ENCODE measurements around the gene ACOT11.

The ACOT11 gene

DNA sequence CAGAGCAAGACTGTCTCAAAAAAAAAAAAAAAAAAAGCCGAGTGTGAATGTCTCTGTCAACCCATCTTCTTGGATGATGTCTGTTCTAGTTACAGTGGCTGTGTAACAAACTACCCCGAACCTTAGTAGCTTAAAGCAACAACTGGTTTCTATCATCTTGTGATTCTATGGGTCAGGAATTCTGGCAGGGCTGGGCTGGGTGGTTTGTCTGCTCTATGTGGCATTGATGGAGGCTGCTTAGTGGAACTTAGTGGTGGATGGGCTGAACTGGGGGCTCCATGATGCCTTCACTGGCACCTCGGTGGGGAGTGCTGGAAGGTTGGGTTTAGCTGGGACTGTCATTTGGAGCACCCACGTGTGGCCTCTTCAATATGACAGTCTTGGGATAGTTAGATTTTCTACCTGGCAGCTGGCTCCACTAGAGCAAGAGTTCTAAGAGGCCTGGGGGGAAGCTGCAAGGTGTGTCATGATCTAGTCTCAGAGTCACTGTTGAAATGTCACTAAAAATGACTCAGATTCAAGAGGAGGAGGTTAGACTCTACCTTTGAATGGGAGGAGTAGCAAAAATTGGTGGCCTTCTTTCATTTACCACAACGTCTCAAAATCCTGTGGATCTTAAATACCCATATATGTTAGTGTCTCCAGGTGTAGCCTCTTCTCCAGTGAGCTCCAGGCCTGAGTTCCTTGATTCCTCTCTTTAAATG lies 18.6 kb downstream of the ACOT11 start:
- no peak for DNase-seq

DNA sequence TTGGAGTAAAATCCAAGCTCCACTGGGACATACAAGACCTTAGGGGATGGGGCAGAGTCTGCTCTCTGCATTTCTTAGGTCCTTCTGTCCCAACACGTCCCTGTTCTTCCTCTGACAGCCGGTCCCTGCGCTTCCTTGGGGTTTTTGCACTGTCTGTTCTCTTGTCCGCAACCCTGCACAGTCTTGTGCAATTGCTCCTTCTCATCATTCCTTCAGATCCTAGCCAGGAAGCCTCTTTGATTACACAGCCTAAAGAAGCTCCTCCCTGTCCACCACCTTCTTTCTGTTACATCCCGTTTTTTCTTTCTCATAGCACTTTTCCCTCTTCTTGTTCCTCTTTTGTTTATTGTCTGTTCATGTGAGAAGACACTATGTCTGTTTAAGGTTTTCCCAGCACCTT lies 19.9 kb downstream of the ACOT11 start:
- DNase-seq = no peak

DNA sequence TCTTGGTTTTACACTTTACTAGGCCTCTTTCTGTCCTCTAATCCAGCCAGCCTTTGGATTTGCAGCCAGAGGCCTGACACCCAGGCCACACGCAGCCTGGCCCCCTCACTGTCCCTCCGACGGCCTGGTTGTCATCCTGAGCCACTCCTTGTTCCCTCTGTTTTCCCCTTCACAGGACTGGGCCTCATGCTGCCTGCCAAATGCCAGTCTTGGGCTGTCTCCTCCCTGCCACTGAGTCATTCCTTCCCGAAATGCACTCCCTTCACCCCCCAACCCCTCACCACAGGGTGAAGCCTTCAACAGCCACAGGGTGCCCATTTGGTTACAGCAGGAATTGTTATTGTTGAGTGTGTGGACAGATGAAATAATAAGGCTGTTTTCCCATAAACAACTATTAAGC lies 21.3 kb downstream of the ACOT11 start:
- DNase-seq = no peak

DNA sequence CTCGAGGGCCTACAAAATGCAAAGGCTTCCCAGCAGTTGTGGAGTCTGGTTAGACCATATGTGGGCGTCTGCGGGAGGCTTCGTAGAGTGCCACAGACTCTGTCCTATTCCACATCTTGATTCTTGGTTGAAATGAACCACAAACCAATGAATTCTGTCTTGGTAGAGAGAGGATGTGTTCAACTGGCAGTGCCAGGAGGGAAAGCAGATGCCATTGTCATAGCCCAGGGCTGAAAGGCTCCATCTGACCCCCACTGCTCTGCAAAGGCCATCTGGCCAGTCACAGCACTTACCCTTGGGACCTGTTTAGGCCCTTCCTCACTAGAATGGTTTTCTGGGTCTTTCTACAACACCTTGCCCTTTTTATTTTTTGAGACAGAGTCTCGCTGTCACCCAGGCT lies 22.1 kb downstream of the ACOT11 start:
- DNase-seq = no peak

DNA sequence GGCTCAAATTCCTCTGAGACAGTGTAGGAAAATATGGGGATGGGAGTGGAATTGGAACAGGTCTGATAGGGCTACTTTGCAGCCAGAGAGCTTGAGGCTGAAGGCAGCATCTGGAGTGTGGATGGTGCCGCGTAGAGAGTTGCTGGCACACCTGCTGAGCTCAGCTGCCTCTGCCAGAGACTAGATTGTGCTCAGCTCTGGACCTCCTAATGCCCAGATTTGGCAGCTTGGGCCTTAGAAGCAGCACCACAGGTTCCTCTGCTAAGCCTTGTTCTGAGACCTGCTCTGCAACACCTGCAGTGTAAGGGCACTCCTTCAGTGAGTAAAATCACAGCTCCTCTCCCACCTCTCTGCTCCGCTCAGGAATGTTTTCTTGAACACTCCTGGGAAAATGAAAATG lies 23.3 kb downstream of the ACOT11 start:
- DNase-seq = no peak

DNA sequence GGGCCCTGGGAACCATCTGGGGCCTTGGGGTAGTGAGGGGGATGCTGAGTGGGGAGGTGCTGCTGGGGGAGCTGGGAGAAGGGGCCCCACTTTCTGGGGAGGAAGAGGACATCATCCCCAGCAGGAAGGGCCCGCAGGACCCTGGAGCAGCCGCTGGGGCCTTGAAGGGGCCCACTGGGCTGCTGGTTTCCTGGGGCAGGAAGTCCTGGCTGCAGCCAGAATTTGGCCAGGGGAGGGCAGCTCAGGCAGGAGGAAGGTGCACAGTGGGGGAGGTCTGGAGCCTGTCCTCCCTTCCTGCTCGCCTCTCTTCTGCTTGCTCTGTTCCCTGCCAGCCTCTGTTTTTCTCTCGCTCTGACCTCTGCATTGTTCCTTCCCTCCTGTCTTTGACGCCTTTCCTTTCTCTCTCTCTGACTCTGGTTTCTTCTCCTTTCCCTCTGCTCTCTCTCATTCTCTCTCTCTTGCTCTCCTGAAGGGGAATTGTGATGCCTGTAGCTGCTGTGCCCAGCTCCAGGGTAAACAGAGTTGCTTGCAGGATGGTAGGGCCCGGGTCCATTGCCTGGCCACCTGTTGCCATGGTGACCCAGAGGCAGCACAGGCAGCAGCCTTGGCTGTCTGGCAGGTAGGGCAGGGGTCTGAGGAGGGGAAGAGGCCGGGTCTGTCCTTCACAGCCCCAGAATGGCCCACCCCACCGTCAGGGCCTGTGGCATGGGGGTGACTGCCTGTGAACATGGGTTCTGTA lies 23.9 kb downstream of the ACOT11 start:
- no peak for DNase-seq

DNA sequence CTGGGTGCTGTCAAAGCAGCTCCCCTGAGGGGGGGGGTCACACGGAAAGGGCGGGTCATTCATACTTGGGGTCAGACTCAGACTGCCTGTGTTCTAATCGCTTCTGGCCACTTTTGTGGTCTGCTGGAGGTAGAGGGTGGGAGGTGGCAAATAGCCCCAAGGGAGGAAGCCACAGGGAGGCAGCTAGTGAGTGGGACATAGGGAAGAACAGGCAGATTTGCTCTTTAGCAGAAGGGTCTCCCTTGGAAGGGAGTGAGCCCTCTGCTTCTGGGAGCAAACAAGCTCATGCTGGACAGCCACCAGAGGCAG lies 24.5 kb downstream of the ACOT11 start:
- no peak for DNase-seq

DNA sequence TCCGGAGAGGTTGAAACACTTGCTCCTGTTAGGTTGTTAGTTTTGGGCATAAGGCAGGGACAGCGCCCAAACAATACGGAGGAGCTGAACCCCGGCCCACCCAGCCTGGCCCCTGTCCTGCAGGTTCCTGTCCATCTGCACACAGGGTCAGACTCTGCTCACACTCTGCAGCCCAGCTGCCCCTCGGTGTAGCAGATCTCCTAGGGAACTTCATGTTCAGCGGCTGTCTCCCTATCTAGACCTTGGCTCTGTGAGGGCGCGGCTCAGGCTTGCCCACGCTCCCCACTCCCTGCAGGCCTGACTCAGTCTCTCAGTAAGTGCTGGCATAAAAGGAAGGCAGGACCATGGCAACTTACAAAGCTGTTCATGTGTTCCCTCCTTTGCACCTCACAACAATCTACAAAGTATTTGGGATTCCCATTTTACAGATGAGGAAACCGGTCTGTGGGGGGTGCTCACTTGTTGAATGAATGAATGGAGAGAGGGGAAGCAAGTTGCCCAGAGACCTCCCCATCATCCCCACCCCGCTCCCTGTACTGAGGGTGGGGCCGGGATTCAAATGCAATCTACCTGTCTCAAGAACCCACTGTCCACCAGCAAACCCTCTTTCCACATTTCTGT lies 26.2 kb downstream of the ACOT11 start:
- DNase-seq = no peak

DNA sequence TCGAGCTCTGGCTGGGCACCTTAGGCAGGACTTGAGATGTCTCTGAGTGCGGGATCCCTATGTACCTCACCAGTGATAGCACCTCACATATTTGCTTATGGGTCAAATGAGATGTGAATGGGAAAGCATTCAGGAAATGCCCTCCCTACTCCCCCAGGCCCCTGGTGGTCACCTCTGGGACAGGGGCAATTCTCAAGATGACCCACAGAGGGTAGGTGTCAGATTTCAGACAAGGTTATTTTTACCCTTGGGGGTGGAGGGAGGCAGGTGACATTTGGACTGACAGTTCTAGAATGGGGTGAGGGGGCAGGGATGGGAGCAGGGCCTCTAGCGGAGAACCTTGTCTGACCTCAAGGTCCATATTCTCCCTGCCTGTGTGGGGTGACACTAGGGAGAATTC lies 27.1 kb downstream of the ACOT11 start:
- DNase-seq = no peak

DNA sequence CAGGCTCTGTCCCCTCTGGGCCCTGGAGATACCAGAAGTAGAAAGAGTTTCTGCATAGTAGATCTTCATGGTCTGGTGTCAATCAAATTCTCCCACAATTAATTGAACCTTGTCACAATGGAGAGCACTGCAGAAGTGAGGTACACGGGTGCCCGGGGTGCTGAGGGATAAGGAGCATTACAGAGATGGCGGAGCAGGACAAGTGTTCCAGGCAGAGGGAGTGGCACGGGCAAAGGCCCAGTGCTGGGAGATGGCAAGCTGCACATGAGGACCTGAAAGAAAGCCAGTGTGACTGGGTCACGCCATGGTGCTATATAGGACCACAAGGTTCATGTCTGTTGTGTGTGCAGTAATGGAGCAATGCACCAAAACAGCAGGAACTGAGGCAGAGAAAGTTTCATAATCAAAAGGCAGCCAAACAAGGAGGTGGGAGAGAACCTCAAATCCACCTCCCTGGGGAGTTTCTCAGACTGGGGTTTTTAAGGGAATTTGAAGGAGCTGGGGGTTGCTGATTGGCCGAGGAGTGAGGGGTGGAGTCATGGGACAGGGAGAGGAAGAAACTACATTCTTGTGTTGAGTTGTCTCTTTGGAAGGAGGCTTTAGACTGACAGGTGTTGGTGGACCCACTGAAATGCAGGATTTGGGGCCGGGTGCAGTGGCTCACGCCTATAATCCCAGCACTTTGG lies 27.7 kb downstream of the ACOT11 start:
- DNase-seq = no peak

DNA sequence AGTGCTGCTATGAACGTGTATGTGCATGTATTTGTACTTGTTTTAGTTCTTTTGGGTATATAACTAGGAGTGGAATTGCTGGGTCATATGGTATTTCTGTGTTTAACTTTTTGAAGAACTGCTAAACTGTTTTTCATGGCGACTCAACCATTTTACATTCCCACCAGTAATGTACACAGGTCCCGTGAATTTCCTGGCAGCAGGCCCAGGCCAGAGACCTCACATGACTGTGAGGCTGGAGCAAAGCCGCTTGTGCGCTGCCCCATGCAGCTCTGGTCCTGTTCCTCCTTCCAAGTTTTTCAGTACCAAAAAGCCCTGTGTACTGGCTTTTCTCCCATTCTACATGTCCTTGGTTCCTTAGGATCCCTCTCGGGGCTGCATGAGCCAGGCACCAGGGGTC lies 29.6 kb downstream of the ACOT11 start:
- no peak for DNase-seq

DNA sequence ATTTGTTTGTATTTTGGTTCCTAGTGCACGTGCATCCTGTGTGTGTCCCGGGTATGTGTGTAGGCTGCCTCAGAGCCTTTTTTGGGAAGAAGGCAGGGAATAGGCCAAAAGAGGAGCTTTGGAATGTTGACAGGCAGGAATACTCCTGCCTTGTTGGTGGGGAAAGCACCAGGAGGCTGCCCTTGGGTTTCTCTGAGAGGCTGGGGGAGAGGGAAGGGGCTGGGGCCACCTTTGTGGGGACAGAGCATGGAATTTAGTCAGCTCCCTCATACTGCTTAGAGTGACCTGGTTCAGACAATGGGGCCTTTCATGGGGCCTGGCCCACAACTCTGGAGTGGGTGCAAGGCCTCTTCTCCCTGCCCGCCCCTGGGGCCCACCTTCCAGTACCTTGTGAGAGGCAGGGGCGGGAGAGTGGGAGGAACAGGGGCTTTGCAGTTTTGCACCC lies 31.3 kb downstream of the ACOT11 start:
- no peak for DNase-seq

DNA sequence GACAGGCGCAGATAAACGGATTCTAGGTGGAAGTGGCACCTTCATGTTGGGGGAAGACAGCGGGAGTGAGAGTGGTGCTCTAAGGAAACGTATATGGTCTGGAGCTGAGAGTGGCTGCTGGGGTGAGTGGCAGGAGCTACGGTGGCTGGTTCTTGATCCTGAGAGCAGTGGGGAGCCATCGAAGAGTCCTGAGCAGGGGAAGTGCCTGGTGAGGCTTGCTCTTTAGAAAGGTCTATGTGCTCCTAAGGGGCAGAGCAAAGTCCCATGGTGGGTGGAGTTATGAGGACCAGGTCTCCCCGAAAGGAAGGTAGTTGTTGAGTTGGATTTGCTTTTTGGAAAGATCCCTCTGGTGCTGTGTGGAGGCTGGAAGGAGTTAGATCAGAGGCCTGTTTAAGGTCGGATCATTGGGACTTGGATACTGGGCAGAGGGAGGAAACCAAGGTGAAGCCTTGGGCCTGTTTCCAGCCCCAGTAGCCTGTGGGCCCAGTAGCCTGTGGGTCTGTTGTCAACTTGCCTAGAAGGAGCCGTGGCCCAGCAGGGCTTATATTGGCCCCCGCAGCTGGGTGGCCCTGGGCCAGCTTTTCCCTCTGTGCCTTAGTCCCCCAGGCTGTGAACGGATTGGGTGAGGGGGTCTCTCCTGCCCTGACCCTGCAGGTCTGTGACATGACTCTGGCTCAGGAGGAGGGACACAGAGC lies 33.0 kb downstream of the ACOT11 start:
- no peak for DNase-seq

DNA sequence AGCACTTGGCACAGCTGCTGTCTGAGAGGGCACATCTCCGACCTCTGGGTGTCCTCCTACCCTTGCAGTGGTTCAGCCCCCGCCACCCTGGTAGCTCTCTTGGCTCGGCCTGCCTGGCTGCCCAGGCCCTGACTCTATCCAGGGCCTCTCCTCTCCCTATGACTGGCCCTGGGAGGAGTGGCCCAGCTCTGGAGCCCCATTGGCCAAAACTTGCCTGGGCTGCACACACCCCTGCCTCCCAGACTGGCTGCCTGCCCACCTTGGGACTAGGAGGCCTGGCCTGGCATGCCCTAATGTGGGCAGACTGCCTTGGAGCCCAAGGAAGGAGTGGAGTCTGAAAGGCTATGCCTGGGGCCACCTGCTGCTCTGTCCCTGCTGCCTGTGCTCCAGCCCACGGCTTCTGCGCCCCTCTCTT lies 33.6 kb downstream of the ACOT11 start:
- no peak for DNase-seq

DNA sequence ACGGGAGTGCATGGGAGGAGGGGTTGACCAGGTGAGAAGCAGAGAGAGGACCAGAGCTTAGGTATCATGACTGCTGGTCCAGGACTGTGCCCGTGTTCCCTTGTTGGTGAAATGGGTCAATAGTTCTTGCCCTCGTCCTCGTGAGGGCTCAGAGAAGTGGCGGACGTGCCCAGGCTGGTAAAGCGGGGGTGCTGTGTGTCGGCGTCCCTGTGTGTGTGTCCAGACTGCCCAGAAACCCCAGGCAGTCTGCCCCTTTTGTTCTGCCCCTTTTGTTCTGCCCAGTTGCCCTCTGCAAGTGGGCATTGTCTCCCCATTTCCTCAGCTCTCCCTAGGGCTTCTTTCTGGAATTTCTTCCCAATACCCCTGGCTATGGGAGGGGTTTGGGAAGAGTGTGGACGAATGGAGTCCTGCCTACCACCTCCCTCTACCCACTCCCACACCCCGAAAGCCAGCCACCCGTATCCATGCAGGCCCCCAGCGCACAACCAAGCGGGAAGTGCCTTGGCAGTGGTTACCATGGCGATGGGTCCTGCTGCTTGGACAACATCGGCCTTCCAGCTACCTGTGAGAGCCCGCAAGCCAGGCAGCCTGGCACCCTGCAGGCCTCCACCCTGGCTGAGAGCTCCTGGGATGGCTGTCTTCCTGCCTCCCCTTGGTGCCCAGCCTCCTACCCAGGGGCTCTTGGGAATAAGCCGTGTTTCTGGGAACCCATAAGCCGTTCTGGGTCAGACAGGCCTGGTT lies 34.7 kb downstream of the ACOT11 start:
- DNase-seq = no peak

DNA sequence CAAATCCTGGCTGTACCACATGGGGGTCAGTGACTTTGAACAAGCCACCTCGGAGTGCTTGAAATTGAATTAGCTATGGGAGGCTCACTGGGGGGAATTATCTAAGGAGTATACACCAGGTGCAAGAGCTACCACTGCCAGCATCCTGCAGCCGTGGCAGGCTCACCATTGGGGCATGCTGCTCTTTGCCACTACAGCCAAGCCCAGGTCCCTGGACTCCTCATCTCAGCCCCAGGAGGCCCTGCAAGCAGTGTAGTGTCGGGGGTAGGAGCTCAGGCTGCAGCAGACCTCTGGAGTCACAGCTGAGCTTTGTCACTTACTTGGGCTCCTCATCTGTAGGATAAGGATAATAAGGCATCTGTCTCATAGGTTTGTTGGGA lies 35.3 kb downstream of the ACOT11 start:
- DNase-seq = no peak

DNA sequence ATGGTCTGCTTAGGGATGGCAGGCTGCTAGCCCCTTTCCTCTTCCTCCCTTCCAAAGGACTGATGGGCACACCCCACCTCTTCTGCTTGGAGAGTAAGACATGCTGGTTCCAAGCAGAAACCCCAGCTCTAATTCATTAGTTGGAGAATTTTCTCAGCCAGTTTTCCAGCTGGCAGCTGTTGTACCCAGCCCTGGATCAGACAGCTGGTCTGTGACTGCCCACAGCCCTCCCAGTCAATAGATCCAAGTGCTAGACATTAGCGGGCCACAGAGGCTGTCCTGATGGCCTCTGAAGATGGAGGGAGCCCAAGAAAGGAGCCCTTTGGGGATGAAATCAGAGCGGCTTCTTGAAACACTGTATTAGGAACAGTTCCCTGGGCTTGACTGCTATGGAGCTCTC lies 35.8 kb downstream of the ACOT11 start:
- DNase-seq = no peak

DNA sequence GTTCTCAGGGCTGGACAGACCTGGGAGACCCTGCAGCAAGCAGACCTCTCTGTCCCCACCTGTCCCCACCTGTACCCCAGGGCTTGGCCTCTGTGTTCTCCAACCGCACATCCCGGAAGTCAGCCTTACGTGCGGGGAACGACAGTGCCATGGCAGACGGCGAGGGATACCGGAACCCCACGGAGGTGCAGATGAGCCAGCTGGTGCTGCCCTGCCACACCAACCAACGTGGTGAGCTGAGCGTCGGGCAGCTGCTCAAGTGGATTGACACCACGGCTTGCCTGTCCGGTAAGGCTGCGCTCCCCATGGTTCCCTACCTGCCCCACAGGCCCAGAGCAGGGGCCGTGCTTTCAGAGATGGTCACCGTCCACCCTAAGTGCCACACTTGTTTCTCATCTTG lies 36.5 kb downstream of the ACOT11 start:
- DNase-seq = no peak

DNA sequence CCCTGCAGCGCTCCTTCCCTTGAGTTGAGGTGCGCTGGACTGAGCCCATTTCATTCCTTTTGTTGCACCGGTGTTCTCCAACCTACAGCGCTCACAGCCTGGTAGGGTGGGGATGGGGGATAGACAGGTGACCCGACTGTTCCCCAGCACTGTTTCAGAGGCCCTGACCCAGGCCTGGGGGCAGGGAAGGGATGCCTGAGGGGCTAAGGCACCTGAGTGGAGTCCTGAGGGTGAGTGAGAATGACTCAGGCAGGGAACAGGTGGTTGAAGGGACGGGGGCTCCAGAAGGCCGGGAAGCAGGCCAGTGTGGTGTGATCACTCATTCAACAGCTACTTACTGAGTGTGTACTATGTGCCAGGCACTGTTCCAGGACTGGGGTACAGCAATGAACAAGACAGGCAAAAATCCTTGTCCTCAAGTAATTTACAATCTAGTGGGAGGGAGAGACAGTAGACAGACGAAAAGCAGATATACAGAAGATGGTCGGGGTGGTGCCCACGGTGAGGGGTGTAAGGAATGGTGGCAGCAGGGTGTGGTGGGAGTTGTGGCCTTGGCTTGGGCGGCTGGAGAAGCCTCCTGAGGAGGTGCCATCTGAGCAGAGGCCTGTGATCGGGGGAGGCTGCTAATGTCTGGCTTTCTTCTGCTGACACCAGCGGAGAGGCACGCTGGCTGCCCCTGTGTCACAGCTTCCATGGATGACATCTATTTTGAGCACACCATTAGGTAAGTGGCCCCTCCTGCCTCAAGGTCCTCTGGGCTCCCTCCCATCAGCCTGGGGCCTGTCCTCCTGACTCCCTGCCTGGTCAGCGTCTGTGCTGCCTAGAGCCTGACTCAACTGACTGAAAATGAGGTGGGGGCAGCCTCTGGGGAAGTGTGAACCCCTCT lies 37.4 kb downstream of the ACOT11 start:
- no peak for DNase-seq

DNA sequence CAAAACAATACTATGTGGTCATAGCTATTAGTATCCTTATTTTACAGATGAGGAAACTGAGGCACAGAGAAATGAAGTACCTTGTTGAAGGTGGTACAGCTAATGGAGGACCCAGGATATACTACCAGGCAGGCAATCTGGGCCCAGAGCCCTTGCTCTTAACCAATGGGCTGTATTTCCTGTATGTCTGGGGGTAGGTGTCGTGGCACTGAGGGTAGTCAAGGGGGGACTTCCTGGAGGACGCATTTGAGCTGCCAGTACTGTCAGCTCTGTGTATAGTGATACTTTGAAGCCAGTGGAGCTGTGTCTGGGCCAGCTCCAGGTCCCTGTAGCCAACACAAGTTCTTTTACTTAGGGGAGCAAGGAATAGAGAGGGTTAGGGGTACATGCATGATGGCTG lies 40.3 kb downstream of the ACOT11 start:
- DNase-seq = no peak

DNA sequence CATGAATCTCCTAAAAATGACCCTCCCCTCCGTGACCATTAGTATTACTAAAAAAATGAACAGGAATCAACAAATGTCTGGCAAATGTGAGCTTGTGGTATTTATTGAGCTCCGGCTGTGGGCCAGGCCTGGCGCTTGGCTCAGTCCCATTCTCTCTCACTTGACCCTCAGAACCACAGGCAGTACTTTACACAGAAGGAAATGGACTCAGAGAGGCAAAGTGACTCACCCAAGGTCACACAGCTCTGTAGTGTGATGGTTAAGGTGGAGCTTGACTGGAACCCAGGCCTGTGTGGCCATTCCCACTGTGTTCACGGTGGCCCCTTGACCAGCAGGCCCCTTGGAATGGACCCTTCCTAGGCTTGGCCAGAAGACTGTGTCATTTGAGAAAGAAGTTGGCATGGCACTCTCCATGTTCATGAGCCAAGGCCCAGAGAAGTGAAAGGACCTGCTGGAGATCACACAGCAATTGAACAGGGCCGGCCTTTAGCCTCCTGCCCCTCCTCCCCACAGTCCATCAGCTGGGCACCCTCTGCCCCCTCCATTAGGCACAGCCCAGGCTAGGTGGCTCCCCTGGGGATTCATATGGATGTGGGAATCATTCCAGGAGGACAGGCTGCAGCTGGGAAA lies 43.2 kb downstream of the ACOT11 start:
- DNase-seq = no peak

All from activated CD4-positive, alpha-beta T cell treated with anti-CD3 and anti-CD28 coated beads, Interleukin-2, amount 50 U/mL, for 16 hours (primary cell).